Ovary (tissue), 9 donors: ENCODE results near the gene FTL. TPM values are rescaled to one million over a fixed set of nuclear protein-coding genes. Genes with fewer than 3 reads are reported as not detected.

Experiments
- DNase-seq, 5 donors: peaks; one replicate each; pipeline ENCODE4 v3.0.0-alpha.2; 2019 to 2020
- H3K27ac ChIP-seq, 2 donors: fragments of 200-600 bp; one replicate each; pipeline versions ENCODE4 v1.5.1 to v1.8.0; 2019 to 2022
- H3K27me3 ChIP-seq: fragments of 200-600 bp; one replicate; pipeline ENCODE4 v1.8.0; 2022
- H3K36me3 ChIP-seq: fragments of 200-600 bp; sonication (generic); one replicate; pipeline ENCODE4 v1.5.1; 2019
- H3K4me1 ChIP-seq: one replicate; pipeline ENCODE4 v1.8.1; 2013; ENCODE audit warnings: mild to moderate bottlenecking, moderate library complexity; ENCODE audit not compliant: insufficient read depth
- H3K4me3 ChIP-seq: fragments of 200-600 bp; sonication (generic); one replicate; pipeline ENCODE4 v1.5.1; 2017
- H3K9me3 ChIP-seq, 2 donors: fragments of 200-600 bp in 1 of 2; sonication (generic) in 1 of 2; one replicate each; pipeline versions ENCODE4 v1.5.1 to v1.8.1; 2013 to 2019; ENCODE audit warnings: mild to moderate bottlenecking in 1 of 2, moderate library complexity in 1 of 2
- CTCF ChIP-seq, 3 donors: fragments of 450-650 bp in 2 of 3; fragments of 200-600 bp in 1 of 3; IDR thresholded peaks; one replicate each; pipeline versions ENCODE4 v1.5.1 to v1.8.0; 2016 to 2022; ENCODE audit warnings: antibody characterized with exemption in 3 of 3, mild to moderate bottlenecking in 1 of 3
- EP300 ChIP-seq: sonication (generic); formaldehyde crosslinking; IDR thresholded peaks from one replicate; pipeline ENCODE4 v1.6.1; 2017; ENCODE audit warnings: antibody characterized with exemption
- POLR2A ChIP-seq: fragments of 450-650 bp; IDR thresholded peaks from one replicate; pipeline ENCODE4 v1.6.1; 2017; ENCODE audit warnings: antibody characterized with exemption, mild to moderate bottlenecking, moderate library complexity
- WGBS, 3 donors: extraction: QIAGEN DNeasy Blood & Tissue Kit in 1 of 3; methylation state at CpG; one replicate each; pipeline versions ENCODE4 v1.1.5 to v1.1.7; 2013 to 2017; 5-methylcytosine and 5-hydroxymethylcytosine counted together
- intact Hi-C, 4 donors: fragments of 100-400 bp; cut with DNase I; formaldehyde crosslinking; loops; one replicate each; pipeline versions ENCODE4 v1.11.0 to v1.15.1; 2022 to 2023
- polyA plus RNA-seq, 2 donors: library from polyadenylated mRNA; stranded (reverse); fragments of 200-250 nt in 1 of 2; fragments of 350-450 nt in 1 of 2; fragmentation: Illumina TruSeq in 1 of 2; extraction: RNeasy Lipid Tissue Mini Kit (QIAGEN cat#74804) in 1 of 2; gene quantifications; one replicate each; pipeline ENCODE4 v1.2.3, GENCODE V29; 2013 to 2014
- total RNA-seq, 7 donors: library from RNA; depleted of rRNA in 2 of 7; stranded (reverse); fragments of >200 nt in 2 of 7; fragmentation: NEBNext Ultra II Directional in 3 of 7; extraction: Animal tissue kit (Norgen Biotek cat#: 25700) in 3 of 7; gene quantifications; one replicate each; pipeline versions ENCODE4 v1.1.0 to v1.2.4, GENCODE V29; 2016 to 2023
- donor health status: DM: no; HTN: no; CAD: no; lungs with moderate emphysema.
- donor health status: DM: no; HTN: no; CAD: no.
- donor health status: Bipolar disorder and iron deficiency.
- donor health status: DM: yes; HTN: yes; CAD: no.
- donor health status: DM: no; HTN: no; CAD: no.
- donor health status: DM: yes; HTN: yes; CAD: no.

FTL gene
- total and polyA plus RNA-seq, 9 donors: 1,608 to 3,617 (median 2,643) TPM

GRCh38 chr19:48962029-48962848 is 2.9 kb upstream of the FTL start:
- 70 to 72% (median 71%) methylated on average over 22 of the region's 22 CpGs for WGBS, 3 donors
- peak in 3 of 5 donors; percentile 43 to 53 (median 45) for DNase-seq

GRCh38 chr19:48962849-48963165 is 2.3 kb upstream of the FTL start:
- H3K4me3 ChIP-seq: no peak overlapping the region
- WGBS, 3 donors: 63 to 70% (median 70%) methylated on average over 7 of the region's 7 CpGs
- H3K27ac ChIP-seq: peak overlapping the region; percentile 87 to 88
- intact Hi-C loops: loop anchor here in 3 of 4 donors (2.0 to 10.0 kb wide), 4 partner anchors 58 to 168 kb away; partner anchors contain the start of genes NUCB1 (in 2 of the 3) and PPP1R15A (in 1 of the 3)
- TF ChIP-seq EP300: no peak
- TF ChIP-seq CTCF (IDR thresholded peaks at IDR 0.05): no peak
- TF ChIP-seq POLR2A: no peak
- H3K36me3 ChIP-seq: no peaks in the 10 kb centered on the region
- peaks cover 10% of the 10 kb centered on the region for H3K4me1 ChIP-seq
- no peaks in the 10 kb centered on the region for H3K27me3 ChIP-seq
- DNase-seq: no peak
- no peaks in the 10 kb centered on the region for H3K9me3 ChIP-seq

More at GRCh38 chr19:48962029-48962848, 2.9 kb upstream of the FTL start:
- H3K27ac ChIP-seq: peak overlapping the region; percentile 25 to 88
- intact Hi-C loops: loop anchor here in 3 of 4 donors (2.0 to 10.0 kb wide), 4 partner anchors 57 to 167 kb away; partner anchors contain the start of genes NUCB1 (in 2 of the 3) and PPP1R15A (in 1 of the 3)
- peaks cover 10% of the 10 kb centered on the region for H3K4me1 ChIP-seq
- no peaks in the 10 kb centered on the region for H3K27me3 ChIP-seq
- no peak for TF ChIP-seq EP300
- TF ChIP-seq POLR2A: no peak
- TF ChIP-seq CTCF (IDR thresholded peaks at IDR 0.05): no peak
- no peaks in the 10 kb centered on the region for H3K36me3 ChIP-seq
- no peaks in the 10 kb centered on the region for H3K9me3 ChIP-seq
- no peak overlapping the region for H3K4me3 ChIP-seq

- intact Hi-C loops: loop anchor here in 3 of 4 donors (2.0 to 10.0 kb wide), 4 partner anchors 59 to 169 kb away; partner anchors contain the start of genes NUCB1 (in 2 of the 3) and PPP1R15A (in 1 of the 3)
- TF ChIP-seq POLR2A (peak; percentile 59), EP300 (no peak)
- 17 to 22% (median 22%) methylated on average over 28 of the region's 28 CpGs for WGBS, 3 donors
- Histone ChIP-seq H3K27ac (peak overlapping the region; percentile 87 to 88), H3K4me3 (peak overlapping the region; percentile 30), H3K4me1 (peaks cover 10% of the 10 kb centered on the region), H3K9me3 (no peaks in the 10 kb centered on the region), H3K36me3 (no peaks in the 10 kb centered on the region), H3K27me3 (no peaks in the 10 kb centered on the region)
- peak; percentile 83 to 87 (median 86) for DNase-seq
These were observed 1.5 kb upstream of the FTL start for GRCh38 chr19:48963371-48964204.

- peak overlapping the region; percentile 30 for H3K4me3 ChIP-seq
- intact Hi-C loops: loop anchor here in 3 of 4 donors (5.0 to 10.0 kb wide), 5 partner anchors 60 to 317 kb away; partner anchors contain the start of genes CA11 (in 1 of the 3), NUCB1 (in 1 of the 3) and PPP1R15A (in 1 of the 3)
- WGBS, 3 donors: 25 to 33% (median 29%) methylated on average over 19 of the region's 19 CpGs
- TF ChIP-seq EP300 (no peak), CTCF (IDR thresholded peaks at IDR 0.05) (no peak), POLR2A (no peak)
- peaks cover 10% of the 10 kb centered on the region for H3K4me1 ChIP-seq
- peak in 2 of 5 donors; percentile 41 to 51 for DNase-seq
- H3K36me3 ChIP-seq: no peaks in the 10 kb centered on the region
- H3K27me3 ChIP-seq: no peaks in the 10 kb centered on the region
- H3K27ac ChIP-seq: peak overlapping the region; percentile 87 to 88
- H3K9me3 ChIP-seq: no peaks in the 10 kb centered on the region
These were observed 687 bp upstream of the FTL start for GRCh38 chr19:48964205-48965039.
